GM21423 (cell line): ENCODE data around the gene GARIN6.
"Not testable (repeated sequence)": the region's sequence is repeated elsewhere in the genome, so short reads cannot be mapped to it uniquely, and the experiment has no call there.

Experiments used
- ATAC-seq: cut with Tn5 transposase; IDR thresholded peaks from one replicate; pipeline ENCODE4 v1.9.1; 2021; ENCODE audit warnings: mild to moderate bottlenecking, moderate library complexity; ENCODE audit not compliant: unreplicated experiment

GARIN6 gene

GRCh38 chr12:99647453-99647852 lies at the start of gene GARIN6:
GARIN6 (plus strand) TSS chr12:99647753; CDS start chr12:99648175, 422 bp downstream.
- ATAC-seq: no peak

- no peak for ATAC-seq
Measured at GRCh38 chr12:99598785-99599184, 48.8 kb upstream of the GARIN6 start.

GRCh38 chr12:99600388-99600787 lies 47.2 kb upstream of the GARIN6 start:
- ATAC-seq: peak; percentile 97

- no peak for ATAC-seq
Measured at GRCh38 chr12:99609455-99610181, 37.9 kb upstream of the GARIN6 start.

- ATAC-seq: no peak
Measured at GRCh38 chr12:99611117-99611516, 36.4 kb upstream of the GARIN6 start.

GRCh38 chr12:99611599-99611998 lies 36.0 kb upstream of the GARIN6 start:
- no peak for ATAC-seq

GRCh38 chr12:99618657-99619056 lies 28.9 kb upstream of the GARIN6 start:
- no peak for ATAC-seq

- ATAC-seq: peak; percentile 95
Measured at GRCh38 chr12:99619389-99620158, 28.0 kb upstream of the GARIN6 start.

- no peak for ATAC-seq
Measured at GRCh38 chr12:99620159-99620479, 27.4 kb upstream of the GARIN6 start.

- not testable (repeated sequence) for ATAC-seq
Measured at GRCh38 chr12:99624591-99624990, 23.0 kb upstream of the GARIN6 start.

GRCh38 chr12:99627459-99627858 lies 20.1 kb upstream of the GARIN6 start:
- ATAC-seq: no peak

- no peak for ATAC-seq
Measured at GRCh38 chr12:99644629-99645028, 2.9 kb upstream of the GARIN6 start.

- ATAC-seq: no peak
Measured at GRCh38 chr12:99648183-99648582, 630 bp downstream of the GARIN6 start.

GRCh38 chr12:99649551-99649950 lies 2.0 kb downstream of the GARIN6 start:
- ATAC-seq: no peak

- ATAC-seq: no peak
Measured at GRCh38 chr12:99658671-99659349, 11.3 kb downstream of the GARIN6 start.

- ATAC-seq: no peak
Measured at GRCh38 chr12:99670635-99671034, 23.1 kb downstream of the GARIN6 start.

GRCh38 chr12:99680276-99680675 lies 32.7 kb downstream of the GARIN6 start:
- no peak for ATAC-seq

GRCh38 chr12:99686142-99686541 lies 38.6 kb downstream of the GARIN6 start:
- ATAC-seq: no peak

GRCh38 chr12:99695050-99695449 lies 47.5 kb downstream of the GARIN6 start:
- ATAC-seq: no peak
